DMS114 treated with DMSO at 0.1 percent for 48 hours (cell line): Measurements from ENCODE around the gene TREM1.
"Not testable (repeated sequence)": the region's sequence is repeated elsewhere in the genome, so short reads cannot be mapped to it uniquely, and the experiment has no call there.

Experiments used
- DNase-seq: peaks from one replicate; lab custom pipeline; 2025; ENCODE audit not compliant: unreplicated experiment; lab: John Stamatoyannopoulos, UW

Gene TREM1

DNA sequence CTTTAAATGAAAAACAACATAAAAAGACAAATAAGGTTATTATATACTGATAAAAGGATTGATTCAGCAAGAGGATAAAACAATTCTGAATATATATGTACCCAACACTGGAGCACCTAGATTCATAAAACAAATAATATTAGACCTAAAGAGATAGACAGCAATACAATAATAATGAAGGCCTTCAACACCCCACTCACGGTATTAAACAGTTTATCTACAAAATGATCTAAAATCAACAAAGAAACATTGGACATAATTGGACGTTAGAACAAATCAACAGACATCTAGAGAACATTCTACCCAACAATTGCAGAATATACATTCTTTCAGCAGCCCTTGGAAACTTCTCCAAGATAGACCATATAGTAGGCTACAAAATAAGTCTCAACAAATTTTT lies 24.1 kb downstream of the TREM1 start:
- no peak for DNase-seq

DNA sequence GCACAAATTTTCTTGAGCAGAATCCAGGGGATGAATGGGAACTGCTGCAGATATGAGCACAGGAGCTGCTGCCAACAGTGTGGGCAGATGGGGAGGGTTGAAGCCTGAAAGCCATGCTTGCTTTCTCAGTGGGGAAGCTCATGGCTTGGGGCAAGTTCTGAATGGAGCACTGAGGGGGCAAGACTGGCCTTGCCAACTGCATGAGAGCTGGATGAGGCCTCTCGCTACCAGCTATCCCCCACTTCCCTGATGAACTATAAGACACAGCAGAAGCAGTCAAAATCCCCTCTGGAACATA lies 28.3 kb downstream of the TREM1 start:
- no peak for DNase-seq

DNA sequence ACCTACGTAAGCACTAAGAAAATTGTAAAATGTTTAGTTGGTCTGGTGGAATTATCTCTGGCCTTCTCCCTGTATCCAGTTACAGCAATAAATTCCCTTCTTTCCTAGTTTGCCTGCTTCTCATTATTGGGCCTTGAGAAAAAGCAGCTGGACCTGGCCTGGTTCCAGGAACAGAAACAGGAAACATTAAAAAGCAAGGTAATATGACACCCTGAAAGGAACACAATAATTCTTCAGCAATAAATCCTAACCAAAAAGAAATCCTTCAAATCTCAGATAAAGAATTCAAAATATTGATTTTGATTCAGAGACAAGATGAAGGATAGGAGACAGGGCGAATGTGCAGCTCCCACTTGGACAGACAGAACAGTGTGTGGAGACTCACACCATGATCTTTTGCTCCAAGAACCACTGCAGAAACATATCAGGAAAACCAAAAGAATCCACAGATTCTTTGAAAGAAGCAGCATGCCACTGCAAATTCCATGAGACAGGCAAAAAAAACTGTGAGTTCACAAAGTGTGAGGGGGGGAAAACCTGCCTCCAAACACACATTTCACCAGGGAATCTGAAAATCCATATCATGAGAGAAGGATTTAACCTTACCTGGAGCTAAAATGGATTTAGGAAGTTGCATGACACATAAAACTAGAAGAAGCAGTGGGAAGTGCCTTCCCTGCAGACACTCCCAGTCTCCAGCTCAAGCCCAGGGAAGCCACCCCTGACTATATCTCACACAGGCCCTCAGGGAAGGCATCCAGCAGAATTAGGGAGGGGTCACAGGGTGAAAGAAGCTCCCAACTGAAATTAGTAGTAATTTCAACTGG lies 28.9 kb downstream of the TREM1 start:
- DNase-seq = no peak

DNA sequence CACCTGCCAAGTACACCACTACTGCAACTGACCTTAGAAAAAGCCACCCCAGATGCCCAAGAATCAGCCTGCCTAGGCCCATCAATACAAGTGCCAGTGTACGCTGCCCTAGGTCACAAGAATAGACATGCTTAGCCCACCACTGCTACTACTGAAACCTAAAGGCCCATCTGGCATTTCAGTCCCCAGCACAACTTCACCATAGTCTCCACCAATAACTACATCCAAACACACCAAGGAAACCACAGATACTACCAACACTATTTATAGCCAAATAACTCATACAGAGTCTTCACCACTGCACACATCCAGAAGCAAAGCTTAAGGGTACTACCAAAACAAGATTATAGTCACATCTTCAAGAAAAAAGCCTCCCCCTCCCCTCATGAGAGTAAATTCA lies 30.1 kb downstream of the TREM1 start:
- no peak for DNase-seq

DNA sequence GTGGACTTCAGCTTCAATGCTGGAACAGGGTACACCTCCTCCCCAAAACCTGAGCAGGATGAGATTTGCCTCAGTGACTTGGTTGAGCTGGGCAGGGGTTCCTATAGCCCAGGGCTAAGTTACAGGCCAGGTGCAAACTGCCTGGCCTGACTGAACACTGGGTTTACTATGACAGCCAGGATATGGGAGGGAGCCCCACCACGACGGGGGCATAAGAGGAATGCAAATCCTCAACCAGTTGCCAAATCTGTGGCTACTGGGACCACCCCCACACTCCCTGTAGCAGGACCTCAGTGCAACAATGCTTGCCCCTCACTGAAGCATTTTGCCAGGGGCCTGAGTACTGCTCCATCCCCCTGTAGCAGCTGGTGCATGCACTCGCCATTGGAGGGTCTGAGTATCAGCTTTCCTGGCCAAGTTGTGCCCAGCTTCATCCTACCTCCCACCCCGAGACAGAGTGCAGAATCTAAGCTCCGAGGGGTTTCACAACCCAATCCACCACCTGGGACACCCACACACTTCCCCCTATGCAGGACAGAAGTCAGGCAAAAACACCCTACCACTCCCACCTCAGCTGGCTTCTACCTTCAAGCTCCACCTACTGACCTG lies 30.7 kb downstream of the TREM1 start:
- no peak for DNase-seq

DNA sequence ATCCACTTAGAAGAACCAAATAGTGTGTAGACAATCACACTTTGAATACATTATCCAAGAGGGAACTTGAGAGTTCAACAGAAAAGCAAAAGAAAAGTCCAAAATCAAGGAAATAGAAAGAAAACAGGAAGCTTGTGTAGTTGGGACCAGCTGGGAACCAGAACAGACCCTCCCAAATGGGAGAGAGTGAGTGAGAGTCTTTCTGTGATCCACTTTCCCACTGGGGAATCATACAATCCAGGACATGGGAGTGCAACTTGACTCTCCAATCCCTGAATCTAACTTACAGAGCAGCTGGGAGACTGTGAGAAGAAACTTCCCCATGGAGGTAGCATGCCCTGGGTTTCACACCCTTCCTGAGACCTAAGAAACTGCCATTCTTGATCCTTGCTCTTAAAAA lies 31.4 kb downstream of the TREM1 start:
- no peak for DNase-seq

DNA sequence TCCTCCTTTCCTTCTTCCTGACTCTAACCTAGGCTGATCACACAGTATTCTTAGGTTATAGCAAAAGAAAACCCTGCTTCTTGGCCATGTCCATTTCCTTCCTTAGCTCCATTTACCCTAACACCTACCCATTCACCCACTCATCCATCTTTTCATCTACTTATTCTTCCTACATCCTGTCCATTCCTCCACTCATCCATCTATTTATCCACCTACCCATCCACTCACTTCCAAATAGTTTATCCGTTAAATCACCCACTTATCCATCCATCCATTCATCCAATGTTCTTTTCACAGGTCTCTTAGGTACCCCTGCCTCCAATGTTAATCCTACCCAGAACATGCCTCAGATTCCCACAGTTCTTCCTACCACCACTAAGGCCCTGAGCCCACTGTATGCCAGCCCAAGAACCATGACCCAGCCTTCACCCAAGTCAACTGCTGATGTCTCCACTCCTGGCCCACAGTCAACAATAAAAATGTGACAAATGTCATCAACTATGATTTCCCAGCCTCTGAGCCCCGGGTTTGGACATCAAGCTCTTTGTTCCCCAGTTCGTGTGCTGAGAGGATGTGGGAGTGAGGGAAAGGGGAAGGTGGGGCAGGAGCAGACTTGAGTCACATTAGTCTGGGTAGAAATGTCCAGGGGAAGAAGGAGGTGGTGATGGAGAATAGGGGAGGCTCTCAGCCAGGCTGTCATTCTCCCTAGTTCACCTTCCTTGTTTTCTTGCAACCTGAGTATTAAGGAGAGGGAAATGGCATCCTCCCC lies 33.9 kb downstream of the TREM1 start:
- no peak for DNase-seq

DNA sequence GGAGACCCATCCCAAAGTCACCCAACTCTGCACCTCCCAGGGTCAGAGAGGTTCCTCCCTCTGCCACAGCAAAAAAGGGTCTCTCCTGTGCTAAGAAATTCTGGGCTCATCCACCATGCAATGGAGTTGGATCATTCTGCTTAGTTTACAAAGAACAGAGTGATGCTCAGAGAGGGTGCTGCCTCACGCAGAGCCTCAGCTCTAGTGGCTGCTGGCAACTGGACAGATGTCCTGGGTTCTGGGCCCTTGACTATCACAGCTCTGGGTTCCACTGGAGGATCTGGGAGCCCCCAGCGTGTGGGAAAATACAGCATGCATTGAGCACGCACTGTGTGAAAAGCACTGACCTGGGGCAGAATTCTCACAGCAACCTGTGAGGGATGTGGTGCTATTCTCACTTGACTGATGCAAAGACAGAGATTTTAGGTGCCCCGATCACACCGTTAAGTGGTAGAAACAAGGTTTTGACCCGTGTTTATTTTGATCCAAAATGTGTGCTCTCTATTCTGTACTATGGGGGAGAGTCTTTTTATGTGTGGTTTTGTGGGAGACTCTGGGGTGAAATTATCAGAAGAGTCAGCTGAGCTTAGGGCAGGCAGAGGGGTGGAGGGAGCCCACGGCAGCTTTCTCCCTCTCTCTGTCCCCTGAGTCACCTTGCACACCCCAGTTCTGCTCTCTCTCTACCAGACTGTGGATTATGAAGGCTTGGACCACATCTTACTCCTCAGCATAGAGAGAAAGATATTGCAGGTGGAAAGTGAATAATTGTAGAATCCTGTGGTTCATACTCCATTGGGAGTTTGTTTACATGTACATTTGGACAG lies 38.4 kb downstream of the TREM1 start:
- no peak for DNase-seq

DNA sequence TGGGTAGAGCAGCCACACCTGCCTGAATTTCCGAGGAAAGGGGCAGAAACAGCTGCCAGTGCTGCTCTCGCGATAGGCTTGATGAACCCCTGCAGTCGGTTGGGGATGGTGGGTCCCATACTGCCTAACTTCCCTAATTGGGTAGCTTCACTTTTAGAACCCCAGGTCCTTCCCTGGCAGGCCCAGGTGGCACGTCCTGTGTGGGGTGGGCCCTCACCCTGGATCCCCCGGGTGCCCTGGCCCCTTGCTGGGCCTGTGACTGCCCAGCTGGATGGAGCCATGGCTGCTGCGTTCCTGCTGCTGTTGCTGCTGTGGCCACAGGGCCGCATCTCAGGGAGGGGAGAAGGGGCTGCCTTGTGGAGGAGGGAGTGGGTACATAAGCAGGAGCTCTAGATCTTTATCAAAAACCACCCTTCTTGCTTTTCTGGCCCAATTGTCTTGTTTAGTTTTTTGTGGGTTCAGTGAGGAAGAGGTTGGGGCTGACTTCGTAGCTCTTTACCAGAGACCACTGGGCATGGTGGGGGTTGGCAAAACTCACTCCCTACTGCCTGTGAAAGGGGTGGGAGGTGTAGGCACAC lies 39.1 kb downstream of the TREM1 start:
- no peak for DNase-seq

DNA sequence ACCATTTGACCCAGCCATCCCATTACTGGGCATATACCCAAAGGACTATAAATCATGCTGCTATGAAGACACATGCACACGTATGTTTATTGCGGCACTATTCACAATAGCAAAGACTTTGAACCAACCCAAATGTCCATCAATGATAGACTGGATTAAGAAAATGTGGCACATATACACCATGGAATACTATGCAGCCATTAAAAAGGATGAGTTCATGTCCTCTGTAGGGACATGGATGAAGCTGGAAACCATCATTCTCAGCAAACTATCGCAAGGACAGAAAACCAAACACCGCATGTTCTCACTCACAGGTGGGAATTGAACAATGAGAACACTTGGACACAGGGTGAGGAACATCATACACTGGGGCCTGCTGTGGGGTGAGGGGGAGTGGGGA lies 40.0 kb downstream of the TREM1 start:
- not testable (repeated sequence) for DNase-seq

DNA sequence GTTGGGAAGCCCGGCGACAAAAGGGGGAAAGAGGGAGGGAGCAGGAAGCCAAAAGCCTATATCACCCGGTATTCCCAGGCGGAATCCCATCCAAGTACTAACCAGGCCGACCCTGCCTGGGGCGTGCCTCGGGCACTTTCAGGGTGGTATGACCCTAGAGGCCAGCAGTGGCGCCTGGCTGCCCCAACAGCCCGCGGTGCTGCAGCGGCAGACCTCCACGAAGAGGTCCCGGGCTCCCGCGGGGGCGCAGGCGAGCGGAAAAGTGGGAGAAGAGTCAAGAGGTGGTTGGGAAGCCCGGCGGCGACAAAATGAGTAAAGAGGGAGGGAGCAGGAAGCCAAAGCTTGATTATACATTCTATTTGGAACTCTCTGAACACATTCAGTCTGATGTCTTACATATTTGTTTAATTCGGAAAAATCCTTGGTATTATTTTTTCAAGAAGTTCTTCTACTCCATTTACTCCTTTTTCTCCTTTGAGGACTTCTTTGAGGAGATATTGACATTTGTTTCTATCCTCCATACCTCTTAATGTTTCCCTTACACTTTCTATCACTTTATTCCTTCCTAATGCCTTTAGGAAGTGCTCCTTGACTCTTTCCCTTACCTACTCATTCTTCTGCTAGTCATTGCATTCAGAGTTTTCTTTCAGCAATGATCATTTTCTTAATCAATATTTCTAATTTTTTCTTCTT lies 46.9 kb downstream of the TREM1 start:
- DNase-seq = no peak

DNA sequence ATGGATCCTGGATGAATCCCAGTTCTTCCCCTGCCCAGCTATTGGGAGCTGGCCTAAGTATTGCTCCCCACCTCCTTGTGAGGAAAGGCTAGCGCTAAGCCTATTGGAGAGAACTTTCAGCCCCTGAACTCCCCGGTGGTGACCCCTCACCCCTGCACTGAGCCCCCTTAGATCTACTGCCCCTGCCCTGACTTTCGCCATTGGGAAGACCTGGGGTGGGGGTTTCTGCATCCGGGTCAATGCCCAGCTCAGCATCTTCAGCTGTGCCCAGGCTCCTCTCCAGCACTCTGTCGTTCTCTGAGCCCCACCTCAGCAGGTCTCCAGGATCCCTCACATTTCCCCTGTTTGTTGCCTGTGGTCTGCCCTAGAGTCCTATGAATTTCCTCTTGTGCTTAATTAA lies 49.4 kb downstream of the TREM1 start:
- no peak for DNase-seq

DNA sequence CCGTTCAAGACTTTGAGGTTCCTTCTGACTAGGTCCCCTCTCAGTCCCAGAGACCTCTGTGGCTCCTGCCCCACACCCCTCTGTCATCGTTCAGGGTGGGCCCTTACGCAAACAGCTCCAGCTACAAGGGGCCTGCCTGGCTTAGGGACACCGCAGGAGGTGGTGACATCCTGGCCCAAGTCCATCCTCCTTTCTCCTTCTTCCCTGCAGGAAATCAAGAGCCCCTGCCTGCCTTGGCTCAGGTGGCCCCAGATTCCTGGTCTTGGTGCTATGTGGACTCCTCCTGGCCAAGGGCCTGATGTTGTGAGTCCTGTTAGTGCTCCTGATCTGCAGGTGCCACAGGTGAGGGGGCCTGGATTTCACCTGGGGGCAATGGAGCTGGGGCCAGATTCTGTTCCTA lies 50.2 kb downstream of the TREM1 start:
- DNase-seq = no peak

DNA sequence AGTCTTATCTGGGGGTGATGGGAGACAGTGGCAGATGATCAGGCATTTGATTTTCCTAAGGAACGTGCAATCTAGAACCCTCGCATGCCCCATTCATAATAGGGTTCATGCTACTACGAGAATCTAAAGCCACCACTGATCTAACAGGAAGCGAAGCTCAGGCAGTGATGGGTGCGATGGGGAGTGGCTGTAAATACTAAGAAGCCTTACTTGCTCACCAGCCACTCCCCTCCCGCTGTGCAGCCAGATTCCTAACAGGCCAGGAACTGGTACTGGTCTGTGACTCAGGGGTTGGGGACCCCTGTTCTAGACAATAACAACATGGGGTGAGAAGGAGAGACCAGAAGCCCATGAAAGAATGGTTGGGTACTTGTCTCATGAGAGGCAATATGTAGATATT lies 53.8 kb downstream of the TREM1 start:
- DNase-seq = no peak

DNA sequence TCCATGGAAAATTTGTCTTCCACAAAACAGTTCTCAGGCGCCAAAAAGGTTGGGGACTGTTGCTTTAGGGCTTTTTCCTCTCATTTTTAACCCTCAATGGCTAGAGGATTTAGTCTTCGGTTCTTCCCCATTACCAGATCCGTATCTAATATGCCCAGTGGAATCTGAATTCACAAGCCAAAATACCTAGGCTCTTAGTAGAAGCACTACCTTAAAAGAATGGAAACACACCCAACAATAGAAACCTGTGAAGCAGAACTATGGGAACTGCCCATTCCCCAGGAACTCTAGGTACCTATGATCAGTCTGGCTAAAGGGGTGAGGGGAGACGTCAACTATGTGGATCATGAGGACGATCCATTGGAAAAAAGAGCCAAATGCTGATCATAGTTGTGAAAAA lies 55.2 kb downstream of the TREM1 start:
- DNase-seq = no peak

DNA sequence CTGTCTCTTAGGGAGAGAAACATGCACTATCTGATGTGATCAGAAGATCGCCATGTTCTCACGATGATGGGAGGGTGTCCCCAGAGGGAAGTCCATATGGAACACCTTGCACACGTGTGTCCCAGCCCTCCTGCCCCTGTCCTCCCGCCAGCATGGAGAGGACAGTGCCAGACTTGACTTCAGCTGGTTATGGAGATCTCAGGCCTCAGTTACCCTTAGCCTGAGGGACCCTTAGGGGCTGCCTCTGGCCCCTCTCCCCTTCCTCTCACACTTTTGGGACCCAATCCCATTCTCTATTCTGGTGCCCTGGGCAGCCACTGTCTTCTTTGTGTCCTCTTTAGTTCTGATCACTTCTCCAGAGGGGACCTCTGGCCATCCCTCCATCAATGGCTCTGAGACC lies 56.8 kb downstream of the TREM1 start:
- no peak for DNase-seq

DNA sequence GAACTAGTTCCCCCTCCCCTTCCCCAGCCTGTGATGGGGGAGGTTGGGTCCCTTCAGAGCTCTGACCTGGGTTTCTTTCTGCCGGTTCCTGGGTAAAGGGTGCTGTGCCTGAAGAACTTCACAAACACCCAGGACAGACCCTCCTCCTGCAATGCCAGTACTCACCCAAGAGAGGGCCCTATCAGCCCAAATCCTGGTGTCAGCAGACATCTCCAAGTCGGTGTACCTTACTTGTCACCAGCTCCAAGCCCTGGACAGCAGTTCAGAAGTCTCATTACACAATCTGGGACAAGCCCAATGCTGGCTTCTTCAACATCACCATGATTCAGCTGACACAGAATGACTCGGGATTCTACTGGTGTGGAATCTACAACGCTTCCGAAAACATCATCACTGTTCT lies 57.9 kb downstream of the TREM1 start:
- no peak for DNase-seq

DNA sequence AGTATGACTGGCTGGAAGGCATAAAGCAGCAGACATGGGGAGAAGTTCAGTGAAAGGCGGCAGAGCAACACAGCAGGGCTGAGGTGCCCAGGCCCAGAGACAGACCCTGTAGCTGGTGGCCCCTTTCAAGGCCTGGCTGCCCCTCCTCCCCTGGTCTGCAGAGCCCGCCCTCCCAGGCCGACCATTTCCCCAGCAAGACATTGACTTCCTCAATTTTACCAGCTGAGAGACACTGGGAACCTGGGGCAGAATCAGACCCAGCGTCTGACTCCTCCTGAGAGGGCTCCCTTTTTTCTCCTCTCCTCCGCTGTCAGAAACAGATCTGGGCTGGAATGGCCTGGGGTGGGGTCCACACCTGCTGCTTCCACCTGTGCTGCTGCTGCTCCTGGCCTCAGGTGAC lies 58.4 kb downstream of the TREM1 start, which contains the start of gene TREML4:
TREML4 (plus strand) TSS at position 254 of the 400 bp plus-strand sequence; CDS start at position 333, 79 bp downstream.
- no peak for DNase-seq

DNA sequence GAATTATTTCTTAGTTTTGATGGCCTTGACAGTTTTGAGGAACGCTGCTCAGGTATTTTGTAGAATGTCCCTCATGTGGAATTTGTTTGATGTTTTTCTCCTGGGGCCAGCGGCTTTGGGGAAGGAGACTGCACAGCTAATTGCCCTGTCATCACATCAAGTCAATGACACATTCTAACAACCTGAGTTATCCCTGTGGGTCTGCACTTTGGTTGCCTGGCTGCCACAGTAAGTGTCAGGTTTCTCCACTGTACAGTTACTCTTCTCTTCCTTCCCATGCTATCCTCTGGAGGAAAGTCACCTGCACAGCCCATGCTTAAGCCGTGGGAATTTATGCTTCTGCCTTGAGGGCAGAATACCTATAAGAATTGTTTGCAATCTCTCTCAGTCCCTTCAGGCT lies 59.7 kb downstream of the TREM1 start:
- DNase-seq = no peak

DNA sequence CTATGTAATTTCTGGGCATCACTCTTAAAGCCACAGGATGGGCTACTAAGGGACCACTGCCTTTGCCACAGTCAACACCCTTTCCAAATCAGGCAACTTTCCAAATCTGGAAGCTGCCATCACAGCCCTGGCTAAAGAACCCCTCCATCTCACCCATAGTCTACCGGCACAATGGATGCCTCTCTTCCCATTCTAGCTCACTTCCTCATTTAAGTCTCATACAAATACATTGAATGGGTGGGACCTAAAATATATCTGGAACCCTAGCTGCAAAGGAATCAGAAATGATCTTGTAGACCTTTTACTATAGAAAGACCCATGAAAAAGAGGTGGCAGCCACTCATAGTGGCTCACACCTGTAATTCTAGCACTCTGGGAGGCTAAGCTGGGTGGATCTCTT lies 61.7 kb downstream of the TREM1 start:
- DNase-seq = no peak
